ENCODE measurements around the gene TBC1D25.

DNA sequence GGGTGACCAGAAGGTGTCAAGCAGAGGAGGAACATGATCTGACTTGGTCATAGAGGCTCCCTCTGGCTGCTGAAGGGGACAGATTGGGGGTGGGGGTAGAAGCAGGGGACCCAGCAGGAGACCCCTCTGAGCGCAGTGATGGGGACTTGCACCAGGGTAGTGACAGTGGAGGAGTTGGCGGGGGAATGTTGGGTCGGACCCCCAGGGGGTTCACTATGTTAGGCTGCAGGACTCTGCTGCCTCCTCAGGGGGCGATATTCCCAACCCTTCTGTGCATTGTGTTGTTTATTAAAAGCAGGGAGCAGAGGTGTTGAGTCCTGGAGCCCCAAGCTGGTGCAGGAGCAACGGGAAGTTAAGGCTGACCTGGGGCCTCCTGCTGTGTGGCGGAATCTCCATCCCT is 66.6 kb downstream of the TBC1D25 start:
- TF ChIP-seq, protein P1, sequence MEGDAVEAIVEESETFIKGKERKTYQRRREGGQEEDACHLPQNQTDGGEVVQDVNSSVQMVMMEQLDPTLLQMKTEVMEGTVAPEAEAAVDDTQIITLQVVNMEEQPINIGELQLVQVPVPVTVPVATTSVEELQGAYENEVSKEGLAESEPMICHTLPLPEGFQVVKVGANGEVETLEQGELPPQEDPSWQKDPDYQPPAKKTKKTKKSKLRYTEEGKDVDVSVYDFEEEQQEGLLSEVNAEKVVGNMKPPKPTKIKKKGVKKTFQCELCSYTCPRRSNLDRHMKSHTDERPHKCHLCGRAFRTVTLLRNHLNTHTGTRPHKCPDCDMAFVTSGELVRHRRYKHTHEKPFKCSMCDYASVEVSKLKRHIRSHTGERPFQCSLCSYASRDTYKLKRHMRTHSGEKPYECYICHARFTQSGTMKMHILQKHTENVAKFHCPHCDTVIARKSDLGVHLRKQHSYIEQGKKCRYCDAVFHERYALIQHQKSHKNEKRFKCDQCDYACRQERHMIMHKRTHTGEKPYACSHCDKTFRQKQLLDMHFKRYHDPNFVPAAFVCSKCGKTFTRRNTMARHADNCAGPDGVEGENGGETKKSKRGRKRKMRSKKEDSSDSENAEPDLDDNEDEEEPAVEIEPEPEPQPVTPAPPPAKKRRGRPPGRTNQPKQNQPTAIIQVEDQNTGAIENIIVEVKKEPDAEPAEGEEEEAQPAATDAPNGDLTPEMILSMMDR (IDR thresholded peaks at IDR 0.05) = no peak
- TF ChIP-seq POLR2A (IDR thresholded peaks at IDR 0.05) = no peak

Data from esophagus squamous epithelium (tissue), 4 donors.